Coronary artery (tissue), 2 donors: ENCODE measurements around the gene PPP3R2.
"Not testable (repeated sequence)": the region's sequence is repeated elsewhere in the genome, so short reads cannot be mapped to it uniquely, and the experiment has no call there.

ENCODE experiments used
- DNase-seq: peaks from one replicate; pipeline ENCODE4 v3.0.0-alpha.2; 2017; ENCODE audit warnings: low spot score
- H3K27ac ChIP-seq, 2 donors: fragments of 200-600 bp; sonication (generic); one replicate each; pipeline ENCODE4 v1.5.1; 2016 to 2019
- H3K4me3 ChIP-seq: fragments of 200-600 bp; sonication (generic); 2 replicates; pipeline ENCODE4 v1.5.1; 2016; ENCODE audit warnings: mild to moderate bottlenecking, moderate library complexity
- TF ChIP-seq, protein P1 (sequence below): fragments of 200-600 bp; sonication (generic); IDR thresholded peaks from one replicate; pipeline ENCODE4 v1.5.1; 2019; ENCODE audit warnings: antibody characterized with exemption

PPP3R2 gene

DNA sequence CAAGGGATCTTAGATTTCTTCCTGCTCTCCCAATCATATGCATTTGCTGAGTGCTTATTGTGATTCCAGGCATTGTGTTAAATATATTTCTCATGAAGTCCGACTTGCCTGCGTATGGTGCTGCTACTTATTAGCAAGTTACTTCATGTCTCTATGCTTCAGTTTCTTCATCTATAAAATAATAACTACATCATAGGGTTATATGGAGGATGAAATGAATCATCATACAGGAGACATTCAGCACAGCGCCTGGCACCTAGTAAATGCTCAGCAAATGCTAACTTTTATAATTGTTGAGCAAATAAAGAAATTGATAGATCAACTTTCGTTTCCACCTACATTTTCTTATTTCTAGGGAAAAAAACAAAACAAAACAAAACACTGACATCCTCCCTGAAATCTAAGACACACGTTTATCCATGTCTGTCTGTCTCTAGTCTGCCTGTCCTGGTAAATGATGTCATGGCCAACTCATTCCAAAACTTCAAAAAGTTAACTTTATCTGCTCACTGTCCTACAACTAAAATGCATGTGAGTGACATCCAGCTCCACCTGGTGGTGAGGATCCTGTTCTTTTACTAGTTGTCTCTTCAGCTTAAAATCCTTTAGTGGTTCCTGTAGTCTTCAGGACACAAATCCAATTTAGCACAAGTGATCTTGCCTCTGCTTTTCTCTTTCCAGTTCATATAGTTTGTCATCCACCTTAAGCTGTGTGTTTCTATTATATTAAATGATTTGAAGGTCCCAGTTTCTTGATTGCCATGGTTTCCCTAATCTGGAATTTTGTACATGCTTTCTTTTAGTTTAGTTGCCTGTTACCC lies 27.7 kb downstream of the PPP3R2 start:
- DNase-seq = no peak
- TF ChIP-seq, protein P1, sequence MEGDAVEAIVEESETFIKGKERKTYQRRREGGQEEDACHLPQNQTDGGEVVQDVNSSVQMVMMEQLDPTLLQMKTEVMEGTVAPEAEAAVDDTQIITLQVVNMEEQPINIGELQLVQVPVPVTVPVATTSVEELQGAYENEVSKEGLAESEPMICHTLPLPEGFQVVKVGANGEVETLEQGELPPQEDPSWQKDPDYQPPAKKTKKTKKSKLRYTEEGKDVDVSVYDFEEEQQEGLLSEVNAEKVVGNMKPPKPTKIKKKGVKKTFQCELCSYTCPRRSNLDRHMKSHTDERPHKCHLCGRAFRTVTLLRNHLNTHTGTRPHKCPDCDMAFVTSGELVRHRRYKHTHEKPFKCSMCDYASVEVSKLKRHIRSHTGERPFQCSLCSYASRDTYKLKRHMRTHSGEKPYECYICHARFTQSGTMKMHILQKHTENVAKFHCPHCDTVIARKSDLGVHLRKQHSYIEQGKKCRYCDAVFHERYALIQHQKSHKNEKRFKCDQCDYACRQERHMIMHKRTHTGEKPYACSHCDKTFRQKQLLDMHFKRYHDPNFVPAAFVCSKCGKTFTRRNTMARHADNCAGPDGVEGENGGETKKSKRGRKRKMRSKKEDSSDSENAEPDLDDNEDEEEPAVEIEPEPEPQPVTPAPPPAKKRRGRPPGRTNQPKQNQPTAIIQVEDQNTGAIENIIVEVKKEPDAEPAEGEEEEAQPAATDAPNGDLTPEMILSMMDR = no peak
- H3K4me3 ChIP-seq = no peak overlapping the region
- no peak overlapping the region for H3K27ac ChIP-seq

GRCh38 chr9:101564252-101564651 lies 30.5 kb downstream of the PPP3R2 start:
- TF ChIP-seq, protein P1 = no peak
- Histone ChIP-seq H3K27ac (no peak overlapping the region), H3K4me3 (no peak overlapping the region)
- no peak for DNase-seq

DNA sequence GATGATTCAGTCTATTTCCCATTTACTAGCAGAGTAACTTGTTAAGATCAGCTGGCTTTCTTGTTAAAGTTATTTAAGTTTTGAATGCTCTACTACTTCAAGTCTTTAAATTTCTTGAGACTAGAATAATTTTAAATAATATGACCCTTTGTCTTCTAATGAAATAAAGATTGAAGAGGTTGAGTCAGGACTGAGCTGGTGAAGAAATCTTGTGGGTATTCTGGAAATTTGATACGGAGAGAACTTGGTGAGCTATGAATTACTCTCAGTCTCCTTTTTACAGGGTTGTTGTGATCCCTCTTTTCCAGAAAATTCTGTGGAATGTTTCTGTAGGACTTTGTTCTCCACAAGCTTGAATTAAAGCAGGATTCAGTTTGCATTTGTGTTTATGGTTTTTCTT lies 31.8 kb downstream of the PPP3R2 start:
- TF ChIP-seq, protein P1 = no peak
- DNase-seq = no peak
- Histone ChIP-seq H3K27ac (no peak overlapping the region), H3K4me3 (no peak overlapping the region)

DNA sequence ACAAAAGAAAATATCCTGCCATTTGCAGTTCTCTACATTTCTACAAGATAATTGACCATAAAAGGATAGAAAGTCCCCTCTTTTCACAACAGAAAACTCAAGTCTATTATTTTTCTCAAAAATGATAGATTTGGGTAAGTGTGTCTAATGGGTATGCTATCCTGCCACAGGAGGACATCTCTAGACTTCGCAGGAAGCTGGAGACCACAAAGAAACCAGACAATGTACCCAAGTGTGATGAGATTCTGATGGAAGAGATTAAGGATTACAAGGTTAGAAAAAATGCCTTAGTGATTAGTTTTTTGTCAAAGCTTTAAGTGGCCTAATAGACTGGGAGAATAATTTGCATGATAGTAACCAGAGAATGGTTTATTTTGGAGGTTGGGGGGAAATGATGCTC lies 33.0 kb downstream of the PPP3R2 start:
- H3K4me3 ChIP-seq = no peak overlapping the region
- TF ChIP-seq, protein P1 = no peak
- DNase-seq = no peak
- H3K27ac ChIP-seq = no peak overlapping the region

DNA sequence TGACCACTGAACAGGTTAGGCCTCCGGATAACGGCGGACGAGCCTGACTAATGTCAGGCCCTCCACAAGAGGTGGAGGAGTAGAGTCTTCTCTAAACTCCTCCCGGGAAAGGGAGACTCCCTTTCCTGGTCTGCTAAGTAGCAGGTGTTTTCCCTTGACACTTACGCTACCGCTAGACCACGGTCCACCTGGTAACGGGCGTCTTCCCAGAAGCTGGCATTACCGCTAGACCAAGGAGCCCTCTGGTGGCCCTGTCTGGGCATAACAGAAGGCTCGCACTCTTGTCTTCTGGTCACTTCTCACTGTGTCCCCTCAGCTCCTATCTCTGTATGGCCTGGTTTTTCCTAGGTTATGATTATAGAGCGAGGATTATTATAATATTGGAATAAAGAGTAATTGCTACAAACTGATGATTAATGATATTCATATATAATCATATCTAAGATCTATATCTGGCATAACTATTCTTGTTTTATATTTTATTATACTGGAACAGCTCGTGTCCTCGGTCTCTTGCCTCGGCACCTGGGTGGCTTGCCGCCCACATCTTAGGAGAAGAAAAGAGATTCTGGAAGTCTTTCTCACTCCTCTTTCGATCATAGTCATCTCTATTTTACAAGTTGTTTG lies 45.2 kb downstream of the PPP3R2 start:
- not testable (repeated sequence) for DNase-seq, H3K4me3 ChIP-seq, H3K27ac ChIP-seq

GRCh38 chr9:101543098-101543735 lies 51.6 kb downstream of the PPP3R2 start:
- H3K4me3 ChIP-seq = no peak overlapping the region
- DNase-seq = no peak
- no peak overlapping the region for H3K27ac ChIP-seq
- TF ChIP-seq, protein P1 = no peak
